Measurements from ENCODE around the gene ZNF778. TPM values are rescaled to one million over a fixed set of nuclear protein-coding genes. Genes with fewer than 3 reads are reported as not detected.
A peak's percentile ranks its signal among the peaks of the same experiment; 100 is the strongest.

ZNF778 gene
- total RNA-seq, 2 donors from 2014 or later = 12.9 to 30.2 TPM

GRCh38 chr16:89200124-89200849 lies 17.2 kb upstream of the ZNF778 start, which contains the start of gene SLC22A31:
Gene SLC22A31 (minus strand): TSS chr16:89200537. CDS start chr16:89200501, 36 bp downstream.
- Histone ChIP-seq H3K4me3 (peak within 1 kb of the TSS; percentile 15 to 44), H3K9me3 (no peaks in the 10 kb centered on the region), H3K4me1 (replicated peaks) (no peaks in the 10 kb centered on the region), H3K36me3 (no peaks in the 10 kb centered on the region), H3K27ac (no peak within 1 kb of the TSS), H3K27me3 (replicated peaks; ENCODE audit: insufficient read depth) (peaks cover 9% of the 10 kb centered on the region)
- no peak for DNase-seq (ENCODE audit: low spot score)
- WGBS = 26% methylated on average over 28 of the region's 28 CpGs
- intact Hi-C loops (cut with DNase I) = no loop called here
- TF ChIP-seq POLR2A (IDR thresholded peaks at IDR 0.05) (no peak), POLR2AphosphoS5 (IDR thresholded peaks at IDR 0.05) (no peak), CTCF (IDR thresholded peaks at IDR 0.05) (no peak)

GRCh38 chr16:89200850-89201411 lies 16.6 kb upstream of the ZNF778 start:
- Histone ChIP-seq H3K4me3 (peak overlapping the region; percentile 15 to 44), H3K27ac (no peak overlapping the region), H3K9me3 (no peaks in the 10 kb centered on the region), H3K4me1 (replicated peaks) (no peaks in the 10 kb centered on the region), H3K27me3 (replicated peaks; ENCODE audit: insufficient read depth) (peaks cover 9% of the 10 kb centered on the region), H3K36me3 (no peaks in the 10 kb centered on the region)
- 2% methylated on average over 38 of the region's 58 CpGs for WGBS
- no peak for DNase-seq (ENCODE audit: low spot score)
- intact Hi-C loops (cut with DNase I) = no loop called here
- TF ChIP-seq POLR2A (IDR thresholded peaks at IDR 0.05) = no peak
- TF ChIP-seq POLR2AphosphoS5 (IDR thresholded peaks at IDR 0.05) = no peak
- TF ChIP-seq CTCF (IDR thresholded peaks at IDR 0.05) = no peak

GRCh38 chr16:89201439-89202377 lies 15.8 kb upstream of the ZNF778 start:
- Histone ChIP-seq H3K27me3 (replicated peaks; ENCODE audit: insufficient read depth) (peaks cover 9% of the 10 kb centered on the region), H3K9me3 (no peaks in the 10 kb centered on the region), H3K4me1 (replicated peaks) (no peaks in the 10 kb centered on the region), H3K4me3 (peak overlapping the region; percentile 26 to 44), H3K36me3 (no peaks in the 10 kb centered on the region), H3K27ac (no peak overlapping the region)
- DNase-seq (ENCODE audit: low spot score) = peak; percentile 89
- TF ChIP-seq POLR2AphosphoS5 (IDR thresholded peaks at IDR 0.05) = no peak
- TF ChIP-seq POLR2A (IDR thresholded peaks at IDR 0.05) = no peak
- TF ChIP-seq CTCF (IDR thresholded peaks at IDR 0.05) = no peak
- 2% methylated on average over 40 of the region's 111 CpGs for WGBS
- intact Hi-C loops (cut with DNase I) = no loop called here

GRCh38 chr16:89202422-89203215 lies 14.9 kb upstream of the ZNF778 start:
- H3K4me3 ChIP-seq = peak overlapping the region; percentile 26 to 44

More at GRCh38 chr16:89202422-89203215, 14.9 kb upstream of the ZNF778 start:
- WGBS = 43% methylated on average over 49 of the region's 49 CpGs
- DNase-seq (ENCODE audit: low spot score) = no peak
- no peaks in the 10 kb centered on the region for H3K9me3 ChIP-seq
- intact Hi-C loops (cut with DNase I) = no loop called here
- TF ChIP-seq CTCF (IDR thresholded peaks at IDR 0.05) (no peak), POLR2A (IDR thresholded peaks at IDR 0.05) (no peak)
- H3K36me3 ChIP-seq = no peaks in the 10 kb centered on the region
- no peak overlapping the region for H3K27ac ChIP-seq
- H3K27me3 ChIP-seq (replicated peaks; ENCODE audit: insufficient read depth) = peaks cover 9% of the 10 kb centered on the region
- no peaks in the 10 kb centered on the region for H3K4me1 ChIP-seq (replicated peaks)
